Pancreas (tissue), 10 donors: ENCODE results near the gene CYRIA. TPM values are rescaled to one million over a fixed set of nuclear protein-coding genes. Genes with fewer than 3 reads are reported as not detected.

Experiments used
- ATAC-seq, 4 donors: fragments of 200-7000 bp; cut with Tn5 transposase; one replicate each; pipeline versions ENCODE4 v1.8.0 to v1.9.1; 2020; ENCODE audit warnings: mild to moderate bottlenecking in 4 of 4, moderate library complexity in 4 of 4
- DNase-seq, 6 donors: peaks; one replicate each; pipeline ENCODE4 v3.0.0-alpha.2; 2020
- FAIRE-seq: peaks from 2 replicates; lab custom pipeline; 2012; peaks lifted over from hg19 to GRCh38; lab: Jason Lieb, UNC
- H3K27ac ChIP-seq, 4 donors: fragments of 200-600 bp; sonication (generic); 1 replicate in 3 of 4; 2 replicates in 1 of 4; pipeline versions ENCODE4 v1.5.0 to v1.8.0; 2020
- H3K27me3 ChIP-seq, 4 donors: fragments of 200-600 bp; one replicate each; pipeline ENCODE4 v1.8.0; 2021
- H3K36me3 ChIP-seq, 3 donors: fragments of 200-600 bp; sonication (generic) in 1 of 3; one replicate each; pipeline versions ENCODE4 v1.5.0 to v1.8.0; 2020 to 2021
- H3K4me1 ChIP-seq, 3 donors: fragments of 200-600 bp; one replicate each; pipeline ENCODE4 v1.8.0; 2021
- H3K4me3 ChIP-seq, 4 donors: fragments of 200-600 bp; sonication (generic) in 2 of 4; one replicate each; pipeline versions ENCODE4 v1.5.0 to v1.8.0; 2020 to 2021
- H3K9me3 ChIP-seq, 4 donors: fragments of 200-600 bp; one replicate each; pipeline ENCODE4 v1.8.0; 2021
- CTCF ChIP-seq, 4 donors: fragments of 200-600 bp; sonication (generic) in 3 of 4; IDR thresholded peaks; one replicate each; pipeline versions ENCODE4 v1.5.0 to v1.8.0; 2021; ENCODE audit warnings: antibody characterized with exemption in 4 of 4
- WGBS, 2 donors: extraction: QIAGEN DNeasy Blood & Tissue Kit; methylation state at CpG; one replicate each; pipeline ENCODE4 v1.1.7; 2013; 5-methylcytosine and 5-hydroxymethylcytosine counted together
- intact Hi-C, 3 donors: fragments of 100-400 bp; cut with DNase I; formaldehyde crosslinking; loops; one replicate each; pipeline versions ENCODE4 v1.11.1 to v1.14.2; 2022
- polyA plus RNA-seq, 2 donors: library from polyadenylated mRNA; stranded (reverse); fragments of 200-250 nt; gene quantifications; one replicate each; pipeline ENCODE4 v1.2.3, GENCODE V29; 2013
- total RNA-seq, 6 donors: library from RNA; stranded (reverse); fragmentation: NEBNext Ultra II Directional in 4 of 6; extraction: Animal tissue kit (Norgen Biotek cat#: 25700) in 4 of 6; gene quantifications; one replicate each; pipeline versions ENCODE4 v1.2.1 to v1.2.4, GENCODE V29; 2021 to 2023
- donor health status: healthy with polysubstance abuse.
- donor health status: DM: no; HTN: no; CAD: no; lungs with moderate emphysema.
- donor health status: DM: no; HTN: no; CAD: no.
- donor health status: control.
- donor health status: control.
- donor health status: Bipolar disorder and iron deficiency.
- donor health status: DM: yes; HTN: yes; CAD: no.
- donor health status: DM: no; HTN: no; CAD: no.
- donor health status: DM: no; HTN: no; CAD: no.
- donor health status: DM: yes; HTN: yes; CAD: no.

Gene CYRIA
- total and polyA plus RNA-seq, 8 donors = 0.65 to 7.6 (median 1.7) TPM

DNA sequence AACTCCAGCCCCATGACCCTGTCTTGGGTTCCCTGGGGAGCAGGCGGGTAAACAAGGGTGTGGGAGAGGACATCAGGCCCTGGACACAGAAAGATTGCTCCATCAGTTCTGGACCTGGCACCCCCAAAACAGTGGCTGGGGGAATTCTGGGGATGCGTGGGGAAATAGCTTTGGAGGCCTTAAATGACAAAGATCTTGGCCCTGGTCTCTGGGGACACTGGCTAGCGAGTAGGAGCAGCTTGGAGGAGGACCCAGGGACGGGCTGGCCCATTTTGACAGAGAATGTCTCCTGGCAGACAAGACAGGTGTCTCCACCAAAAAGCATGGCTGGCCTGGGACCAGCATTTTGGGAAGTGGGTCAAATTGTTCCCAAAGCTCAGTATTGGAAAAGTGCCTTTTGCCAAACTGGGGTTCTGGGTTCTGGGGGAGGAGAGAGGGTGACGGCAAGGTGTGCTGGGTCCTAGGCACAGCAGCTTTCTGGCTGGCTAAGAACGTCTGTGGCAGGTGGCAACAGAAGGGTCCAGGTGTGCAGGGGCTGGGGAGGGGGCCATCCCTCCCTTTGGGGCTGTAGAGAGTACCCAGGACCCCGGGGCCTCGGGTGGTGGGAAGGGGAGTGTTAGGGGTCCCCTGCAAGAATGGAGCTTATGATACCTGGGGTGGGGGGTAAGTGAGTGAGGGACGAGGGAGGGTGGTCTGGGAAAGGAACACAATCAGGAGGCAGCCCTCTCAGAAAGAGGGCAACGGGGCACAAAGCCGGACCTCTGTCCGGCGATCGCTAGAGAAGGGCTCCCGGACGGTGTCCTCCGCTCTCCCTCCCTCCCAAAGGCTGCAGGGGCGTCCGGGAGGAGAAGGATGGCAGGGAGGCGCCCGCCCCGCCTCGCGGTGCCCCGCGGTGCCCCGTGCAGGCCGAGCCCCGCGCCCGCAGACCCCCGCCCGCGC, 556 bp downstream of the CYRIA start:
- peak overlapping the region; percentile 15 to 56 (median 32) for H3K4me3 ChIP-seq
- H3K9me3 ChIP-seq = no peaks in the 10 kb centered on the region
- H3K27ac ChIP-seq = peak overlapping the region in 2 of 4 donors; percentile 5 to 11
- no peak for TF ChIP-seq CTCF (IDR thresholded peaks at IDR 0.05)
- WGBS, 2 donors = 11 to 15% methylated on average over 22 to 34 of the region's 34 CpGs
- FAIRE-seq (no peak), ATAC-seq (peak in 2 of 4 donors; percentile 6 to 45), DNase-seq (peak in 2 of 6 donors; percentile 27 to 65)
- intact Hi-C loops = no loop called here
- peaks cover 0 to 3% (median 3%) of the 10 kb centered on the region in 3 donors for H3K4me1 ChIP-seq
- H3K27me3 ChIP-seq = no peaks in the 10 kb centered on the region
- H3K36me3 ChIP-seq = no peaks in the 10 kb centered on the region

DNA sequence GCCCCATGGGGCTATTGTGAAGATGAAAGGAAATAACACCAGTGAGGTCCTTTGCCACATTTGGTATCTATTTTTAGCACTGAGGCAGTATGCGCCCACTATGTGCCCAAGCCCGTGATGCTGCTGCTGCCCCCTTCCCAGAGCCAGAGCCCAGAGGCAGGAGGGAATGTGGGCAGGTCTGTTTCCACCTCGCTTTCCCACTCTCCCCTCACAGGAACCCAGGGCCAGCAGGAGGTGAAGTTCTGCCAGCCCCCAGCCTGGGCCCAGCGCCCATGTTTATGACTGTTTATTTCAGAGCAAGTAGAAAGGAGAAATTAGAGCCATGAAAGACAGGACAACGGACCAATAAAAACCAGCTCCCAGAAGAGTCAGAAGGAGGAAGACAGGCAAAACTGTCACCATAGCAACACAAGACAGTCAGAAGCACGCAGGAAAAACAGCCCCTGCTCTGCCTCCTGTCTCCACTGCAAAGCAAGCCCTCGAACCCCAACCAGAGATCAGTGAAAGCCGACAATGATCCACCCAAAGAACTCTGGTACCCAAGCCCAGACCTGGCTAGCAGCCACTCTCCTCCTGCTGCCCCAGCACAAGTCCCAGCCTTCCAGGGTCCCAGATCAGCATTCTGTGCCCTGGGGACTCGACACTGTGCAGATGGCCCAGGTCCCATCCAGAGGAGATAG, 1.4 kb downstream of the CYRIA start:
- intact Hi-C loops = no loop called here
- H3K9me3 ChIP-seq = no peaks in the 10 kb centered on the region
- H3K4me1 ChIP-seq = peaks cover 0 to 3% (median 3%) of the 10 kb centered on the region in 3 donors
- FAIRE-seq (no peak), DNase-seq (peak in 4 of 6 donors; percentile 37 to 49 (median 42)), ATAC-seq (peak; percentile 47 to 65 (median 61))
- 43 to 45% methylated on average over 9 of the region's 9 CpGs for WGBS, 2 donors
- no peak for TF ChIP-seq CTCF (IDR thresholded peaks at IDR 0.05)
- peak overlapping the region in 2 of 4 donors; percentile 5 to 11 for H3K27ac ChIP-seq
- no peaks in the 10 kb centered on the region for H3K36me3 ChIP-seq
- peak overlapping the region in 2 of 4 donors; percentile 47 to 56 for H3K4me3 ChIP-seq
- H3K27me3 ChIP-seq = no peaks in the 10 kb centered on the region

GRCh38 chr2:16663121-16663905, 2.3 kb downstream of the CYRIA start:
- DNase-seq = no peak
- H3K9me3 ChIP-seq = no peaks in the 10 kb centered on the region
- no peak overlapping the region for H3K27ac ChIP-seq
- WGBS, 2 donors = 87 to 91% methylated on average over 4 of the region's 4 CpGs
- no peak for FAIRE-seq
- peak overlapping the region in 1 of 4 donors; percentile 56 for H3K4me3 ChIP-seq
- TF ChIP-seq CTCF (IDR thresholded peaks at IDR 0.05) = no peak
- H3K36me3 ChIP-seq = no peaks in the 10 kb centered on the region
- intact Hi-C loops = no loop called here
- peak in 1 of 4 donors; percentile 6 for ATAC-seq
- H3K4me1 ChIP-seq = peaks cover 0 to 4% (median 3%) of the 10 kb centered on the region in 3 donors
- H3K27me3 ChIP-seq = no peaks in the 10 kb centered on the region

DNA sequence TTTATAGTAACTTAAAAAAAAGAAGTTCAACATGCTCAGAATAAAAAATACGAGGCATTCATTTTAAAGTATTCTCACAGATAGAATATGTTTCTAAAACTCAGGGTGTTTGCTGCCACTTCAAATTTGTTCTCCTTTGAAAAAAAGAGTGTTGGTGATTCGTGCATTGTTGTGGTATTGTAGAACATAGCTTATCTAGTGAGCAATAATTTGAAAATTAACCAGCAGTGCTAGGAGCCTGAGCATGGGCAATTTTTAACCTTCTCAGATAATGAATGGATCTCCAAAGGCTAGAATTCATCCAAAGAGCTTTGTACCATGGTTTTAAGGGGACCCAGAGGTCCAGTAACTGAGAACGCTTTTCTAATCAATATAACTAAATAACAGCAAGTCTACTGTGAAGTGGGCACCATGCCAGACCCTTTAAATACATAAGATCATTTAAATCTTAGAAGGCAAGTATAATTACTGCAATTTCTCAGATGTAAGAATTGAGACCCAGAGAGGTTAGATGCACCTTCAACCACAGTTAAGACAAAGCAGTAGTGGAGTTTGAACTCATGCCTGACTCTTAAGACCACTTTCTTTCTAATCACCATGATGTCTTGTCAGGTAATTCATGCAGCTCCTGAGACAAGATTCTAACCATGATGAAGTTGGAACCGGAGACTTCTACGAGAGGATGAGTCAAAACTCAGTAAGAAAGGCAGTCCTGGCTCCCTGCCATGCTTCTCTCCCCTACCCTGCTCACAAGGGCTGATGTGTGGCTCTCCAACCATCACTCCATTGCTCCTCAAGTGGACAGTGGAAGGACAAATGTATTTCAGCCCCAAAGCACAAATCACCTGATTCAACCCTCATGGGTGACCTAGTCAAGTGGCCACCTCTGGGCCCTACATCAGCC, 3.4 kb downstream of the CYRIA start:
- no peak for DNase-seq
- no peak for ATAC-seq
- 73% methylated on average over 5 of the region's 5 CpGs for WGBS, 2 donors
- Histone ChIP-seq H3K9me3 (no peaks in the 10 kb centered on the region), H3K27ac (no peak overlapping the region), H3K4me3 (no peak overlapping the region), H3K36me3 (no peaks in the 10 kb centered on the region), H3K4me1 (peaks cover 0 to 5% (median 3%) of the 10 kb centered on the region in 3 donors), H3K27me3 (no peaks in the 10 kb centered on the region)
- no peak for FAIRE-seq
- no peak for TF ChIP-seq CTCF (IDR thresholded peaks at IDR 0.05)
- intact Hi-C loops = no loop called here
